ENCODE measurements around the gene INO80E. TPM values are rescaled to one million over a fixed set of nuclear protein-coding genes. Genes with fewer than 3 reads are reported as not detected.

The INO80E gene
- total and polyA plus RNA-seq, 8 donors, result 3.5 to 319 (median 52.3) TPM

DNA sequence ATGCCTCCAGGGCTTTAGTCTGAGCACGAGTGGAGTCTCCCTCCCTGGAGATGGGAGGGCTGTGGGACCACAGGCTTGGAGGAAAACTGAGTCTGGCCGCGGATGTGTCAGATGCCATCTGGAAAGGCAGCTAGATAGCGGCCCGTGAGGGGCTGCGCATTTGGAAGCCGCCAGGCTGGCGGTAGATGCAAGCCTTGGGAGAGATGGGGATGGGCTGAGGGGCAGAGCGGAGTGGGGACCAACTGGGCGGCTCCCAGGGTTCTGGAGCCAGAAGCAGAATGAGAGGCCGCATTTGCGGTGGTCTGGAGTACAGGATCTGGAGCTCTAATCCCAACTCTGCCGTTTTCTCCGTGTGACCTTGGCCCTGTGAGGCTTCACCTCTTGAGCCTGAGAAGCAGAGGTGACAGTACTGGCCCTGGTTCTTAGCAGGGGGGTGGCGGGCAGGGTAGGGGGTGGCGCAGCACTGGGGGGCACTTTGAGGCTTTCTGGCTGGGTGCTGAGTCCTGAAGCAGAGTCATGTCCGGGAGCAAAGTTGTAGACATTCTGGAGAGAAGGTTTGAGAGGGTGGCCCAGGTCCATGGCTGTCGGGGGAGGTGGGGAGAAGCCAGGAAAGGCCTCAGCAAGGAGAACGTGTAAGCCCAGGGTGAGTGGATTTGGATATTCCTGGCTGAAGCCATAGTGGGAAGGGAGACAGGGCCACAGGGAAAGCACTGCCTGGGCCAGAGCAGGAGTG, 6.7 kb downstream of the INO80E start:
- peaks cover 0 to 5% (median 0%) of the 10 kb centered on the region in 3 donors for H3K27me3 ChIP-seq
- H3K36me3 ChIP-seq, result peaks cover 0 to 60% (median 51%) of the 10 kb centered on the region in 4 donors
- H3K9me3 ChIP-seq, result no peaks in the 10 kb centered on the region
- TF ChIP-seq, protein P1, sequence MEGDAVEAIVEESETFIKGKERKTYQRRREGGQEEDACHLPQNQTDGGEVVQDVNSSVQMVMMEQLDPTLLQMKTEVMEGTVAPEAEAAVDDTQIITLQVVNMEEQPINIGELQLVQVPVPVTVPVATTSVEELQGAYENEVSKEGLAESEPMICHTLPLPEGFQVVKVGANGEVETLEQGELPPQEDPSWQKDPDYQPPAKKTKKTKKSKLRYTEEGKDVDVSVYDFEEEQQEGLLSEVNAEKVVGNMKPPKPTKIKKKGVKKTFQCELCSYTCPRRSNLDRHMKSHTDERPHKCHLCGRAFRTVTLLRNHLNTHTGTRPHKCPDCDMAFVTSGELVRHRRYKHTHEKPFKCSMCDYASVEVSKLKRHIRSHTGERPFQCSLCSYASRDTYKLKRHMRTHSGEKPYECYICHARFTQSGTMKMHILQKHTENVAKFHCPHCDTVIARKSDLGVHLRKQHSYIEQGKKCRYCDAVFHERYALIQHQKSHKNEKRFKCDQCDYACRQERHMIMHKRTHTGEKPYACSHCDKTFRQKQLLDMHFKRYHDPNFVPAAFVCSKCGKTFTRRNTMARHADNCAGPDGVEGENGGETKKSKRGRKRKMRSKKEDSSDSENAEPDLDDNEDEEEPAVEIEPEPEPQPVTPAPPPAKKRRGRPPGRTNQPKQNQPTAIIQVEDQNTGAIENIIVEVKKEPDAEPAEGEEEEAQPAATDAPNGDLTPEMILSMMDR (IDR thresholded peaks at IDR 0.05), result no peak
- TF ChIP-seq POLR2A (IDR thresholded peaks at IDR 0.05) (no peak), POLR2AphosphoS5 (IDR thresholded peaks at IDR 0.05) (no peak), EP300 (IDR thresholded peaks at IDR 0.05) (no peak)
- DNase-seq, result no peak
- 83 to 91% (median 87%) methylated on average over 19 of the region's 19 CpGs for WGBS, 5 donors
- peaks cover 9 to 20% (median 19%) of the 10 kb centered on the region in 4 donors for H3K4me1 ChIP-seq
- intact Hi-C loops (cut with DNase I; ENCODE audit: low total_unique reads), result no loop called here
- H3K4me3 ChIP-seq, result no peak overlapping the region
- no peak overlapping the region for H3K27ac ChIP-seq

DNA sequence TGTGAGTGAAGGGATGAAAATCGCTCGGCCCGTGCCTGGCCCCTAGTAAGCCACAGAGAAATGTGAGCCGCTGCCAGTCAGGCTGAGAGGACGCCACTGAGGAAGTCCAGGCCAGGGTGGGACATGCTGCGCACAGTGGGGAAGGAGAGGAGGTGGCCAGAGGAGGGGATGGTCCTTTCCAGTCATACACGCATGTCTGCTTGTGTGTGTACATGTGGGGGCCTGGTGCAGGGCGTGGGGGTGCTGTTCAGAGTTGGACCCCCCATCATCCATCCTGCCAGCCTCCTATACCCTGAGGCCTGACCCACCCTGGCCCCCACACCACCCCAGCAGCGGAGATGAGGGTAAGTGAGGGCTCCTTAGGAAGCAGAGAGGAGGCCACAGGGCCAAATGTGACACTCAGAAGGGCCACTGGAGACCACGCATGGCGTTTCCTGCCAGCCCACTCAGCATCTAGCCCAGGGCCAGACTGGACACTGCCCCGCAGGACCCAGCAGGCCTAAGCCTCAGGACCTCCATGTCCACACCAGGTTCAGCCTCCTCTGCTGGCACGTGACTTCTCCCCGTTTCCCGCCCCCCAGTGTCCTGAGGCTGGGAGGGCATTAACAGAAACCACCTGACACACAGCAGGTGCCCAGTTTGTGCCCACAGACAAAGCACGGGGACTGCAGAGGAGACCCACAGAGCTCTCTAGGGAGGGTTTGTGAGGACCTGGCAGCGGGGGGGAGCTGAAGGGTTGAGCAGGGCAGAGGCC, 7.8 kb downstream of the INO80E start:
- Histone ChIP-seq H3K9me3 (no peaks in the 10 kb centered on the region), H3K27ac (no peak overlapping the region), H3K36me3 (peaks cover 0 to 52% (median 46%) of the 10 kb centered on the region in 4 donors), H3K27me3 (peaks cover 0 to 16% (median 0%) of the 10 kb centered on the region in 3 donors), H3K4me1 (peaks cover 9 to 20% (median 19%) of the 10 kb centered on the region in 4 donors), H3K4me3 (no peak overlapping the region)
- no peak for TF ChIP-seq POLR2AphosphoS5 (IDR thresholded peaks at IDR 0.05)
- TF ChIP-seq EP300 (IDR thresholded peaks at IDR 0.05), result no peak
- TF ChIP-seq POLR2A (IDR thresholded peaks at IDR 0.05), result no peak
- TF ChIP-seq, protein P1 (IDR thresholded peaks at IDR 0.05), result no peak
- 73 to 85% (median 79%) methylated on average over 13 to 17 of the region's 17 CpGs for WGBS, 5 donors
- intact Hi-C loops (cut with DNase I; ENCODE audit: low total_unique reads), result no loop called here
- no peak for DNase-seq

DNA sequence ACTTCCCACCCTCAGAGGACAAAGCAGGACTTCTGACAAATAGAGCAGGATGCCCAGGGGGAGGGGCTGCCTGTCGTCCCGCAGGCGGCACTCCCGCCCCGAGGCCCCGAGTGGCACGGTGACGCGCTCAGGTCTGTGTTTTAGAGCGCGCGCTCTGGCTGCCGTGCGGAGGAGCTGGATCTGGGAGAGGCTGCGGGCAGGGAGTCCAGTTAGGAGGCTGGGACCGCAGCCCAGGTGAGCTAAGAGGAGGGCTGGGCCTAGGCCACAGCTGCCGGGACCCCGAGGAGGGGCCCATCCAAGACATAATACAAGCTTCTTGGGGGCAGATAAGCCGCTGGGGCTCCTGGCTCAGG, 8.4 kb downstream of the INO80E start:
- Histone ChIP-seq H3K36me3 (peaks cover 0 to 46% (median 42%) of the 10 kb centered on the region in 4 donors), H3K4me3 (no peak overlapping the region), H3K27ac (peak overlapping the region in 2 of 5 donors; percentile 16 to 26), H3K27me3 (peaks cover 2 to 21% (median 5%) of the 10 kb centered on the region in 3 donors), H3K9me3 (no peaks in the 10 kb centered on the region), H3K4me1 (peaks cover 9 to 20% (median 19%) of the 10 kb centered on the region in 4 donors)
- DNase-seq, result peak in 1 of 2 donors; percentile 28
- WGBS, 5 donors, result 40 to 60% (median 45%) methylated on average over 1 to 19 of the region's 19 CpGs
- intact Hi-C loops (cut with DNase I; ENCODE audit: low total_unique reads), result no loop called here
- no peak for TF ChIP-seq POLR2A (IDR thresholded peaks at IDR 0.05)
- TF ChIP-seq, protein P1 (IDR thresholded peaks at IDR 0.05), result no peak
- TF ChIP-seq EP300 (IDR thresholded peaks at IDR 0.05), result no peak
- no peak for TF ChIP-seq POLR2AphosphoS5 (IDR thresholded peaks at IDR 0.05)

DNA sequence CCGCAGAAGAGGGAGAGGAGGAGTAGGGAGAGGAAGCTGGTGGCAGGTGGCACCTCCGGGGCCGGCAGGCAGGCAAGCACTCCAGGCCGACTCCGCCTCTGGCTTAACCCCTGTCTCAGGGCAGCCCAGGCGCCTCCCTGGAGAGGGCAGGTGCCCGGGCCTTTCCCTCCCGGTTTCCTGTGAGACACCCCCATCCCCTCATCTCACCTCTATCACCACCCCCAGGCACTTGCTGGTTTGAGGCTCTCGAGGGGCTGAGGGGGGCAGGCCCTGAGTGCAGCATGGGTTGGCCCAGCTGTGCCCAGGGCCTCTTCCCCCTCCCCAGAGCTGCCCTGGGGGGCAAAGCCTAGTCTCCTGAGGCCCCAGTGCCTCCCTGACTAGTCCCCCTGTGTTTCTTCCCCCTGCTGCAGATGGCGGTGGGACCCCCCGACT, 8.8 kb downstream of the INO80E start:
- peaks cover 6 to 25% (median 9%) of the 10 kb centered on the region in 3 donors for H3K27me3 ChIP-seq
- peak in 1 of 2 donors; percentile 34 for DNase-seq
- H3K4me1 ChIP-seq, result peaks cover 9 to 22% (median 20%) of the 10 kb centered on the region in 4 donors
- no peak overlapping the region for H3K4me3 ChIP-seq
- WGBS, 5 donors, result 26 to 59% (median 35%) methylated on average over 2 to 11 of the region's 11 CpGs
- H3K36me3 ChIP-seq, result peaks cover 0 to 44% (median 39%) of the 10 kb centered on the region in 4 donors
- intact Hi-C loops (cut with DNase I; ENCODE audit: low total_unique reads), result no loop called here
- H3K9me3 ChIP-seq, result no peaks in the 10 kb centered on the region
- peak overlapping the region in 2 of 5 donors; percentile 16 to 26 for H3K27ac ChIP-seq
- TF ChIP-seq POLR2AphosphoS5 (IDR thresholded peaks at IDR 0.05) (no peak), POLR2A (IDR thresholded peaks at IDR 0.05) (no peak), EP300 (IDR thresholded peaks at IDR 0.05) (no peak)
- TF ChIP-seq, protein P1 (IDR thresholded peaks at IDR 0.05), result no peak

Data from stomach (tissue), 9 donors.